Measurements from ENCODE around the gene CPO.

The CPO gene

DNA sequence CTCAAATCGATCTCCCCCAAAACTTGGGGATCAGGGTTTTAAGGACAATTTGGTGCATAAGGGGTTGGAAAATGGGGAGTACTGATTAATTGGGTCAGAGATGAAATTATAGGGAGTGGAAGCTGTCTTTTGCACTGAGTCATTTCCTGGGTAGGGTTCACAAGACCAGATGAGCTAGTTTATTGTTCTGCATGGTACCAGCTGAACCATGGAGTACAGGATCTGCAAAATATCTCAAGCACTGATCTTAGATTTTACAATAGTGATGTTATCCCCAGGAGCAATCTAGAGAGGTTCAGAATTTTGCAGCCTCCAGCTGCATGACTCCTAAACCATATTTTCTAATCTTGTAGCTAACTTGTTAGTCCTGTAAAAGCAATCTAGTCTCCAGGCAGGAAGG, 73.1 kb downstream of the CPO start:
- no peak for DNase-seq (ENCODE audit: low read depth, low spot score)

DNA sequence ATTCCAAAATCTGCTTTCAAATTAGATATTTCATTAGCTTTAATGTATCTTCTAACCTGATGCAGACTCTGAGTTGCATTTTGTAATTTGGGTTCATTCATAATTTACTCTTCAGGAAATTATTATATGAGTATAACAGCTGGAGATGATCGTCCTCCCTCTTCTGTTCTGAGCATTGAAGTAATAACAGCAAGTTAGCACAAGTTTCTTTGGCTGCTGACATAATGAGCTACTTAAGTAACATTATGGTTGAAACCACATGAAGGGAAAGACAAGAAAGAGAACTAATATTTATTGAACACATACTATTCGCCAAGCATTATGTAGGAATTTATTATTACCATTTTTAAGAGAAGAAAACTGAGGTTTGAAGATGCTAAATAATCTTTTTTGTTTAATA, 75.1 kb downstream of the CPO start:
- no peak for DNase-seq (ENCODE audit: low read depth, low spot score)

DNA sequence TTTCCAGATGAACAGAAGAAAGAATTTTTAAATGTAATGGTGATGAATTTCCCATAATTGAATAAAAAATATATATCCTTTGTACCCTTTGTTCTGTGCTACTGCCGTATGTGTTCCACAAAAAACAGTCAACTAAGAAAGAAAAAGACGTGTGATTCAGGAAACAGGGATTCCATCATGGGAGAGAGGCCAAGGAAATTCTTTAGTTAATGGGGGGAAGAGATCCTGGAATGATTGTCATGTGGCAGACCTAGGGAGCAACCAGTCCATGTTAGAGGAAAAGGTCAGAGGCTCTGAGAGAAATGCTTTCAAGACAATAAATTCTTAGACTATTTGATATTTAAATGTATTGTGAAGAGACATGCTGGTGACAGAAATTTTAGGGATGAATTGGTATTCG, 76.6 kb downstream of the CPO start:
- DNase-seq (ENCODE audit: low read depth, low spot score): no peak

Data from ELF-1 (cell line).